Hematopoietic multipotent progenitor cell (in vitro differentiated cells): ENCODE data around the gene IL1B. TPM values are rescaled to one million over a fixed set of nuclear protein-coding genes. Genes with fewer than 3 reads are reported as not detected.

Experiments used
- DNase-seq, 3 donors: peaks; one replicate each; pipeline ENCODE4 v3.0.0-alpha.2; 2011 to 2015; ENCODE audit warnings: low read depth in 2 of 3, low spot score in 2 of 3
- total RNA-seq: library from RNA; depleted of rRNA; stranded (reverse); fragments of >200 nt; gene quantifications from one replicate; pipeline ENCODE4 v1.2.3, GENCODE V29; 2012

Gene IL1B
- total RNA-seq, 1 donor = 279 TPM

GRCh38 chr2:112787729-112788393, 48.7 kb downstream of the IL1B start:
- peak in 1 of 3 donors; percentile 73 for DNase-seq

DNA sequence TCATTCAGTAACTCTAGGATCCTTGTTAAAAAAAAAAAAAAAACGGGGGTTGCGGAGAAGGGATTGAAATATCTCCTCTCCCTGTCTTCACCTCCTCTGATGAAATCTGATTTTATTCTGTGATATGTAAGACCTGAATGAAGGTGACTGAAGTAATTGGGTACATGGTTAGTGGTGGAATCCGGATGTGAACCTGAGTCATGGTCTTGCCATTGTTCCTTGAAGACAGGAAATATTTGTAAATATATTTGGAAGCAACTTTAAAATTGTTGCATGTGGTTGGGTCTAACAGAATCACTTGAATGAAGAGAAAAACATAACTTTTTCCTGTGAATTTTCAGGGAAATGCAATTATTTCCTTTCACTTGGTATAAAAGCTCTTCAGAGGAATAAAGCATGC, 49.3 kb downstream of the IL1B start:
- no peak for DNase-seq

DNA sequence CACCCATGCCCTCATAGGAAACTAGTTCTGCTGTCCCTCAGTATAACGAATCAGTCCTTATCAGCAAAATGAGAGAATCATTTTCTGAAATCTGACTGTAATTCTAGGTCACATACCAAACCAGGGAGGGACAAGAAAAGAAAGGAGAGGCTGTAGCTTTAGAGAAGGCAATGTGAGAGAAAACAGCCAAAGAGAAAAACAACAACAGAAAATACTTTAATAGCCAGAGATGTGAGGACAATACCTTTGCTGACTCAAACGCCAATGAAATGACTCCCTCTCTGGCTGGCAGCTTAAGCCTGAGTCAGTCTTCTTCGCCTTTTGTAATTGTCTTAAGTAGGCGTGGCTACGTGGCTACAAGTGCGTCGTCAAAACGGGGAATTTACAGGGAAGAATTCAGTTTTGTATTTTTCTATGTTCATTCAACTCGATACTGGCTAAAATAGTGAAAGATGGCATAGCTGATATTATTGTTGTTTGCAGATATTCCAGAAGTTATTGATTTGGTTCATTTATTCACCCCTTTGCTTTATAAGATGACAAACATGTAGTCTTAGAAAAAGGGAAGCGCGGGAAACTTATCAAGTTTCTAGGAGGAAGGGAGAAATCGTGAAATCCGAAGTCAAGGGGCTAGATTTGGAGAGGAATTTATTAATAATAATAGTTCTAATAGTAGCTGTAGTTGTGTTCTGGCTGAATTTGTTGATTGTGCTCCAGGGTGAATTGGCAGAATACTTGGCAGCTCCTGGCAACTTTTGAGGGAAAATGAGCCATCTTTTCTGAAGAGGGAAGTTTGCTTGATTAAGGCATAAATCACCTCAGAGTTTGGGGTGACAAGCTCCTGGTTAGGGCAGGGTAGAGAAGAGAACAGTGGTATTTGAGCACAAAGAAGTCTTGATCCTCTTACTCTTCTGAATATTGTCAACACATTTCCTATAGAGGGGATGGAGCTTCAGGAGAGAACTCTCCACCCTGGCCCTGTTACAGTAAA, 52.1 kb downstream of the IL1B start, which contains the start of gene IL1A:
Gene IL1A, minus strand, starts transcription at position 295 of the 991 bp plus-strand sequence. CDS start 723 bp downstream, outside the sequence.
- DNase-seq = peak in 1 of 3 donors; percentile 36

DNA sequence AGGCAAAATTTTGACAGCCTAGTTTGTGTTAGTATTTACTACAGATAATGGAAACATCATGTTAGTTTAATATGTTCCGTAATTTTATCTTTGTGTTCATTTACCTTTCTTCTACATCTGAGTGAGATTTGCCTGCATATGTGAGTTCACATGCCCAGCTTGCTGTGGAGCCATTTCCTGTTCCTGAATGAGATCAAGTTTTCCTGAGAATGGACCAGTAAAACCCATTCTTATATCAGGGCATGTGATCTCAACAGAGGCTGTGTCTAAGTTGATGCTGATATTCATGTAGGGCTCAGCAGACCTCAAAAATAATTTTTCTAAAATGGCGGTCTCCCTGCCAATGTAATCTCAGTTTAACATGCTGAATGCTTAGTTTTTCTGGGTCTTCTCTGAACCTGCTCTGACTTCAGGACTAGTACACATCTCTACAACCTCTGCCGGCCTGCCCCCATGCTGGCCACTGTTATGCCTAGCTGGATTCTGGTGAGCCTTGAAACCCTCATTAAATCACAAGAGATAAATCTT, 53.3 kb downstream of the IL1B start:
- DNase-seq = no peak

GRCh38 chr2:112782234-112782799, 54.3 kb downstream of the IL1B start:
- DNase-seq = no peak

Other genes with a start within 250 kb of the IL1B start
- gene SLC20A1, start 190.8 kb downstream of the IL1B start, total RNA-seq = 32.9 TPM
- gene NT5DC4, start 115.8 kb downstream of the IL1B start, total RNA-seq = not detected
- gene CKAP2L, start 72.2 kb downstream of the IL1B start, total RNA-seq = 0.81 TPM
- under 0.01 TPM for gene IL1A, start 52.3 kb downstream of the IL1B start, total RNA-seq
- gene IL37, start 74.4 kb upstream of the IL1B start, total RNA-seq = not detected
- not detected for gene IL36G, start 141.2 kb upstream of the IL1B start, total RNA-seq
- gene IL36A, start 168.7 kb upstream of the IL1B start, total RNA-seq = under 0.01 TPM
- not detected for gene IL36B, start 216.1 kb upstream of the IL1B start, total RNA-seq
- gene IL36RN, start 222.4 kb upstream of the IL1B start, total RNA-seq = not detected
- gene IL1F10, start 231.2 kb upstream of the IL1B start, total RNA-seq = not detected